ENCODE measurements around the gene NTN5. TPM values are rescaled to one million over a fixed set of nuclear protein-coding genes. Genes with fewer than 3 reads are reported as not detected.

NTN5 gene
- total RNA-seq (under 1 TPM in 6 of 10 donors, not detected in 4; 0.17 to 0.68 (median 0.28) TPM), polyA plus RNA-seq (under 1 TPM; 0.17 to 0.37 TPM)
- long read RNA-seq, donor 1, partial matches to known transcripts, result 0 of 1 reads
- long read RNA-seq, donor 1, other reads (novel, unspliced or antisense), result 0 of 1 reads
- long read RNA-seq, donor 2, result 0 reads
- long read RNA-seq, donor 3, result 0 reads

- ATAC-seq, result no peak
- Histone ChIP-seq H3K4me1 (peaks cover 0 to 10% (median 9%) of the 10 kb centered on the region in 9 donors), H3K27me3 (peaks cover 0 to 5% (median 0%) of the 10 kb centered on the region in 7 donors), H3K9me3 (no peaks in the 10 kb centered on the region), H3K36me3 (no peaks in the 10 kb centered on the region), H3K27ac (no peak within 1 kb of the TSS), H3K4me3 (no peak within 1 kb of the TSS)
- 75 to 76% methylated on average over 25 of the region's 25 CpGs for WGBS, 2 donors
- intact Hi-C loops (cut with DNase I), result loop anchor here in 6 of 10 donors (10.0 kb wide), 4 partner anchors 62 to 172 kb away; partner anchors contain the start of gene HSD17B14 (in 1 of the 6)
- no peak for DNase-seq
- TF ChIP-seq, protein P1, sequence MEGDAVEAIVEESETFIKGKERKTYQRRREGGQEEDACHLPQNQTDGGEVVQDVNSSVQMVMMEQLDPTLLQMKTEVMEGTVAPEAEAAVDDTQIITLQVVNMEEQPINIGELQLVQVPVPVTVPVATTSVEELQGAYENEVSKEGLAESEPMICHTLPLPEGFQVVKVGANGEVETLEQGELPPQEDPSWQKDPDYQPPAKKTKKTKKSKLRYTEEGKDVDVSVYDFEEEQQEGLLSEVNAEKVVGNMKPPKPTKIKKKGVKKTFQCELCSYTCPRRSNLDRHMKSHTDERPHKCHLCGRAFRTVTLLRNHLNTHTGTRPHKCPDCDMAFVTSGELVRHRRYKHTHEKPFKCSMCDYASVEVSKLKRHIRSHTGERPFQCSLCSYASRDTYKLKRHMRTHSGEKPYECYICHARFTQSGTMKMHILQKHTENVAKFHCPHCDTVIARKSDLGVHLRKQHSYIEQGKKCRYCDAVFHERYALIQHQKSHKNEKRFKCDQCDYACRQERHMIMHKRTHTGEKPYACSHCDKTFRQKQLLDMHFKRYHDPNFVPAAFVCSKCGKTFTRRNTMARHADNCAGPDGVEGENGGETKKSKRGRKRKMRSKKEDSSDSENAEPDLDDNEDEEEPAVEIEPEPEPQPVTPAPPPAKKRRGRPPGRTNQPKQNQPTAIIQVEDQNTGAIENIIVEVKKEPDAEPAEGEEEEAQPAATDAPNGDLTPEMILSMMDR (IDR thresholded peaks at IDR 0.05), result no peak
These were observed at the start of gene NTN5 for GRCh38 chr19:48672994-48673393. Gene NTN5, minus strand, starts transcription at chr19:48673017. Its CDS starts 2,031 bp downstream, at chr19:48670986.

- TF ChIP-seq, protein P1 (IDR thresholded peaks at IDR 0.05), result no peak
- H3K9me3 ChIP-seq, result peaks cover 0 to 16% (median 0%) of the 10 kb centered on the region in 11 donors
- H3K27ac ChIP-seq, result no peak overlapping the region
- H3K27me3 ChIP-seq, result no peaks in the 10 kb centered on the region
- DNase-seq (no peak), ATAC-seq (no peak)
- H3K4me3 ChIP-seq, result no peak overlapping the region
- peaks cover 0 to 63% (median 4%) of the 10 kb centered on the region in 9 donors for H3K36me3 ChIP-seq
- intact Hi-C loops (cut with DNase I), result no loop called here
- H3K4me1 ChIP-seq, result peaks cover 22 to 96% (median 54%) of the 10 kb centered on the region in 9 donors
- WGBS, 2 donors, result 84 to 85% methylated on average over 11 of the region's 11 CpGs
These were observed 49.4 kb upstream of the NTN5 start for GRCh38 chr19:48722196-48722708.

GRCh38 chr19:48720613-48721296 is 47.9 kb upstream of the NTN5 start:
- H3K27me3 ChIP-seq, result no peaks in the 10 kb centered on the region
- peaks cover 0 to 2% (median 0%) of the 10 kb centered on the region in 11 donors for H3K9me3 ChIP-seq
- H3K4me1 ChIP-seq, result peaks cover 27 to 96% (median 56%) of the 10 kb centered on the region in 9 donors
- TF ChIP-seq, protein P1 (IDR thresholded peaks at IDR 0.05), result no peak
- 21 to 30% methylated on average over 42 of the region's 42 CpGs for whole genome bisulfite sequencing, 2 donors
- peak overlapping the region in 9 of 10 donors; percentile 26 to 62 (median 54) for H3K4me3 ChIP-seq
- peak overlapping the region; percentile 74 to 89 (median 84) for H3K27ac ChIP-seq
- ATAC-seq (peak; percentile 78 to 87 (median 82)), DNase-seq (peak; percentile 97 to 98)
- H3K36me3 ChIP-seq, result peaks cover 0 to 49% (median 4%) of the 10 kb centered on the region in 9 donors
- intact Hi-C loops (cut with DNase I), result no loop called here

GRCh38 chr19:48720251-48720612 is 47.4 kb upstream of the NTN5 start:
- H3K9me3 ChIP-seq, result no peaks in the 10 kb centered on the region
- WGBS, 2 donors, result 20 to 26% methylated on average over 12 of the region's 12 CpGs
- peaks cover 0 to 49% (median 4%) of the 10 kb centered on the region in 9 donors for H3K36me3 ChIP-seq
- DNase-seq (no peak), ATAC-seq (peak in 7 of 8 donors; percentile 5 to 57 (median 31))
- H3K4me1 ChIP-seq, result peaks cover 24 to 96% (median 57%) of the 10 kb centered on the region in 9 donors
- TF ChIP-seq, protein P1 (IDR thresholded peaks at IDR 0.05), result no peak
- H3K27ac ChIP-seq, result peak overlapping the region; percentile 74 to 89 (median 84)
- intact Hi-C loops (cut with DNase I), result no loop called here
- H3K27me3 ChIP-seq, result no peaks in the 10 kb centered on the region
- peak overlapping the region in 9 of 10 donors; percentile 26 to 62 (median 54) for H3K4me3 ChIP-seq
